GM04504 (cell line): ENCODE measurements around the gene SLA2.

Experiments
- DNase-seq: peaks from one replicate; pipeline ENCODE4 v3.0.0-alpha.2; 2012; ENCODE audit warnings: low read depth

SLA2 gene

GRCh38 chr20:36607586-36608387 lies 38.2 kb downstream of the SLA2 start:
- DNase-seq, result no peak

DNA sequence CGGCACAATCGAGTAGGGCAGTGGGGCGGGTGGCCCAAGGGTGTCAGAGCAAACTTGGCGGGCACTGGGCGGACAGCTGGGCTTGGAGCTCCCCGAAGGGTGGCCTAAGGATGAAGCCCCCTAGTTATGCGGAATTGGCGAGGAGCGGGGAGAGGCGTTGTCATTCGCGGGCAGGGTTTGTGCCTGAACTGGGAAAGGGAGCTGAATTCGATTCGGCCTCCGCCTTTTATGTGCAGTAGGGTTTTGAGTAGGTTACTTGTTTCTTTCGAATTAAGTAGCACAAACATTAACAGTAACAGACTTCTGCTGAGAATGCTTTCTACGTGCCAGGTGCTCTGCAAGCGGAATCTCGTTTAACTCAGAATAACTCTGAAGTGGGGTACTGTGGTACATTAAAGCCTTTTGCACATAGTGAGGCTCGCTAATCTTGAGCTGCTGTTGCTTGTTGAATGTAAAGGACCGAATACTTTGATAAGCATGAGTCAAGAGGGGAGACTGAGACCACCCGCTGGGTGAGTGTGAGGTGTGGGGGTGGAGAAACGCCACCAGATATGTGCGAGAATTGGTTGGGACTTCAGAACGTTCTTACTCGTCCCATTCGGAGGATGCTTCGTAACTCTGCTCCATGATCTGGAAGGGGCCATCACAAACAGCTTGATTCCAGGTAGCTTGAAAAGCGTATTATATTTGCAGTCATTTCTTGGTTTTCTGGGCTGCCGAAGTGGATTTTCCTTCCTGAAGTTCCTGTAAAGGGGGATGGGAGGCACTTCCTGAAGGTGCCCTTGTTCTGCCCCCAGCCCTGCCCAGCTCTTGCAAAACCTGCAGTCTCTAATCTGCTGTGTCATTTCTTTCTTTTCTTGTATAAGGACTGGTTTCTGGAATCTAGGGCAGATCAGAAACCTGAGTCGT lies 39.6 kb downstream of the SLA2 start:
- no peak for DNase-seq

- peak; percentile 96 for DNase-seq
Observed at GRCh38 chr20:36605399-36606157, 40.4 kb downstream of the SLA2 start, which contains the start of gene RAB5IF. Gene RAB5IF (plus strand): TSS chr20:36605779. CDS start chr20:36605952, 173 bp downstream.

GRCh38 chr20:36604952-36605398 lies 41.0 kb downstream of the SLA2 start:
- no peak for DNase-seq

- no peak for DNase-seq
Observed at GRCh38 chr20:36601540-36601939, 44.5 kb downstream of the SLA2 start.

GRCh38 chr20:36599912-36600345 lies 46.1 kb downstream of the SLA2 start:
- DNase-seq, result no peak

GRCh38 chr20:36593347-36593929 lies 52.6 kb downstream of the SLA2 start:
- no peak for DNase-seq

- DNase-seq, result no peak
Observed at GRCh38 chr20:36591854-36592641, 53.9 kb downstream of the SLA2 start.

- DNase-seq, result no peak
Observed at GRCh38 chr20:36591281-36591680, 54.7 kb downstream of the SLA2 start.

DNA sequence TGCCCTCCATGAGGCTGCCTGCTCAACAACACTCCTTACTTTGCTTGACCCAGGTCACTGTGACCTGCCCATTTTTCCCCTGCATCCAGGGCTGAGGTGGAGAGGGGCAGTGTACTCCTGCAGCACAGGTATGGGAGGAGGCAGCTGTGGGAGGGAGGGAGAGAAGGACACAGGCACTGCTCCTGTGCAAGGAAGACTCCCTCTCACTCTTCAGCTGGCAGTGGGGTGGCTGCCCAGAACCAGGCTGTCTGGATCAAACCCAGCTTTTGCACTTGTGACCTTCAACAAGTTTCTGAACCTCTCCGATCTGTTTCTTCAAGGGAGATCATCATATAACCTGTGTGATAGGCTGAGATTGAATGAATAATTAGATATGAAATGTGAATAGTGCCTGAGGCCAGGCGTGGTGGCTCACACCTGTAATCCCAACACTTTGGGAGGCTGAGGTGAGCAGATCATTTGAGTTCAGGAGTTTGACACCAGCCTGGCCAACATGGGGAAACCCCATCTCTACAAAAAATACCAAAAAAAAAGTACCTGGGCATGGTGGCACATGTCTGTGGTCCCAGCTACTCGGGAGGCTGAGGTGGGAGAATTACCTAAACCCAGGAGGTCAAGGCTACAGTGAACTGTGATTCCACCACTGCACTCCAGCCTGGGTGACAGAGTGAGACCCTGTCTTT lies 58.5 kb downstream of the SLA2 start:
- DNase-seq, result no peak

DNA sequence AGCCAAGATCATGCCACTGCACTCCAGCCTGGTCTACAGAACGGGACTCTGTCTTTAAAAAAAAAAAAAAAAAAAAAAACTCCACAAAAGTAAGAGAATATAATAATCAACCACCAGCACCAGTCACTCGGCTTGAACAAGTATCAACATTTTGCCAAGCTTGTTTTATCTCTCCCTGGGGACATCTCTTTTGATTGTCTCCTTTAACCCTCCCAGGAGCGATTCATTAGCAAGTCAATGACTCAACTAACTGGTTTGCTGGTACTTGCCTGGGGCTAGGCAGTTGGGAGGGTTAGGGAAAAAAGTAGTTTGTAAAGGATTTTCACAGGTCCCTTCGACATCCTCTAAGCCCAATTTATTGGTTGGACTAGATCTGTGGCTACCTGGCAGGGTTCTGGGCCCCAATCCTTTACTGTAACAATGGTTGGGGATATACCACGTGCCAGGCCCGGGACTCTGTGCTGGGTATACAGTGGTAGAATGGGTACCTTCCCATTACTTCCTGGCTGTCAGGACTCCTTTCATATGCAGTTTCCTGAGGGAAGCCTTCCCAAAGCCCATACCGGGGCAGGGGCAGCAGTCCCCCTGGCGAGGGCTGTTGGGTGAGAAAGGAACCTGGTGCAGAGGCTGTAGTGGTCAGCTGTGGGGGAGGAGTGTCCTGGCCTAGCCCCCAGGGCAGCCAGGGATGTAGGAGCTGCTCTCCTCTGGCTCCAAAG lies 60.4 kb downstream of the SLA2 start:
- peak; percentile 78 for DNase-seq

- no peak for DNase-seq
Observed at GRCh38 chr20:36584018-36584481, 61.9 kb downstream of the SLA2 start.

- DNase-seq, result no peak
Observed at GRCh38 chr20:36582821-36583220, 63.2 kb downstream of the SLA2 start.

DNA sequence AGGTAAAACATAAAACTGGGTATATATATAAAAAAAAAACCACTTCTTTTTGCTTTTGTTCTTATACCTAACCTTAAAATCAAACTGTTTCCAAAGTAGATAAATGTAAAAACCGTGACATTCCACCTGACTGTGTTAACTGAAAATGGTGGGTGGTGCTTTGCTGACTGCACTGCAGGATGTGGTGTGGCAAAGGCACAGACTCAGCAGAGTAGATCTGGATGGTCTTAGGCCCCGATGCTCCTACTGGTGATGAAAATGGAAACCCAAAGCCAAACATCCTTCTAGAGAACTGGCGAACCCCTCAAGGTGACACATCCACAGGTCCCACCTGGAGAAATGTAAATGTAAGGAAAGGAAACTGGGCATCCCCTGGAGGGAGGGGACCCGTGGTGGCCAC lies 63.7 kb downstream of the SLA2 start:
- no peak for DNase-seq

- DNase-seq, result no peak
Observed at GRCh38 chr20:36579996-36580545, 65.9 kb downstream of the SLA2 start.

GRCh38 chr20:36578356-36579041 lies 67.5 kb downstream of the SLA2 start:
- DNase-seq, result no peak

GRCh38 chr20:36576081-36576445 lies 69.9 kb downstream of the SLA2 start:
- no peak for DNase-seq

GRCh38 chr20:36574366-36575135 lies 71.4 kb downstream of the SLA2 start:
- DNase-seq, result no peak
